Duodenal mucosa (tissue), 2 donors: ENCODE data around the gene EML1.

Experiments
- H3K27ac ChIP-seq: one replicate; pipeline ENCODE4 v1.7.0; 2013; ENCODE audit warnings: low read depth, low read length
- H3K27me3 ChIP-seq, 2 donors: one replicate each; pipeline ENCODE4 v1.7.0; 2013; ENCODE audit warnings: low read length in 2 of 2, control low read depth in 1 of 2; ENCODE audit not compliant: insufficient read depth in 2 of 2, control insufficient read depth in 1 of 2
- H3K36me3 ChIP-seq, 2 donors: one replicate each; pipeline ENCODE4 v1.7.0; 2013; ENCODE audit warnings: low read length in 2 of 2, control low read depth in 1 of 2; ENCODE audit not compliant: insufficient read depth in 2 of 2, control insufficient read depth in 1 of 2
- H3K4me1 ChIP-seq, 2 donors: one replicate each; pipeline ENCODE4 v1.7.0; 2013; ENCODE audit warnings: low read length in 2 of 2, control low read depth in 1 of 2; ENCODE audit not compliant: insufficient read depth in 2 of 2, control insufficient read depth in 1 of 2
- H3K4me3 ChIP-seq, 2 donors: one replicate each; pipeline ENCODE4 v1.7.0; 2013; ENCODE audit warnings: low read length in 2 of 2, low read depth in 1 of 2
- H3K9ac ChIP-seq, 2 donors: one replicate each; pipeline ENCODE4 v1.7.0; 2013; ENCODE audit warnings: low read length in 2 of 2, low read depth in 1 of 2
- H3K9me3 ChIP-seq, 2 donors: one replicate each; pipeline ENCODE4 v1.7.0; 2013; ENCODE audit warnings: low read length in 2 of 2, control low read depth in 1 of 2; ENCODE audit not compliant: control insufficient read depth in 1 of 2

The EML1 gene

GRCh38 chr14:99907761-99908652, 114.8 kb downstream of the EML1 start:
- Histone ChIP-seq H3K27ac (no peak overlapping the region), H3K36me3 (no peaks in the 10 kb centered on the region), H3K9me3 (no peaks in the 10 kb centered on the region), H3K4me1 (no peaks in the 10 kb centered on the region), H3K4me3 (no peak overlapping the region), H3K9ac (no peak overlapping the region), H3K27me3 (no peaks in the 10 kb centered on the region)

GRCh38 chr14:99908653-99909250, 115.5 kb downstream of the EML1 start:
- Histone ChIP-seq H3K36me3 (no peaks in the 10 kb centered on the region), H3K27me3 (no peaks in the 10 kb centered on the region), H3K4me1 (no peaks in the 10 kb centered on the region), H3K9me3 (no peaks in the 10 kb centered on the region), H3K4me3 (no peak overlapping the region), H3K9ac (no peak overlapping the region), H3K27ac (no peak overlapping the region)

DNA sequence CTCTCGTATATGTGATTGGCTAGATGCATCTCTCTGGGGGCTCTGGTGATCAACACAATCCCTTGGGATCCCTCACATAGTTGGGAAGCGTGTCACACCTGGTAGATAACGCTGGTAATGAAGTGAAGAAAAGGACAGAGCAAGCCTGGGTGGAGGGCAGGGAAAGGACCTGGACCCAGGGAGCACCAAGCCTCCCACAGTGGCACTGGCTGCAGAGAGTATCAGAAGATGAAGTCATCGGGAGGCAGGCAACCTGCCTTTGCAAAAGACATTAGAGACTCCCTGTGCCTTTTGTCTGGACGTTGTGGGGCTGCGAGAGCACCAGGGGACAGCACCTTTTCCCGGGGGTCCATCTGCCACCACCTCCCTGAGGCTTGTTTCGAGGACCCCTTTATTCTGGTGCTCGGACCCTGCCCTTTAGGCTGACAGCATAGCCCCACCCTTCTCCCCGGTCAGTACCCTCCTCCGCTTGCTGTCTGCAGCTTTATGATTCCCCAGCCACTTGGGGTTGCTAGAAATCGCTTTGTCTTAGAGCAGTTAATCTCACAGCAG, 116.4 kb downstream of the EML1 start:
- no peaks in the 10 kb centered on the region for H3K36me3 ChIP-seq

DNA sequence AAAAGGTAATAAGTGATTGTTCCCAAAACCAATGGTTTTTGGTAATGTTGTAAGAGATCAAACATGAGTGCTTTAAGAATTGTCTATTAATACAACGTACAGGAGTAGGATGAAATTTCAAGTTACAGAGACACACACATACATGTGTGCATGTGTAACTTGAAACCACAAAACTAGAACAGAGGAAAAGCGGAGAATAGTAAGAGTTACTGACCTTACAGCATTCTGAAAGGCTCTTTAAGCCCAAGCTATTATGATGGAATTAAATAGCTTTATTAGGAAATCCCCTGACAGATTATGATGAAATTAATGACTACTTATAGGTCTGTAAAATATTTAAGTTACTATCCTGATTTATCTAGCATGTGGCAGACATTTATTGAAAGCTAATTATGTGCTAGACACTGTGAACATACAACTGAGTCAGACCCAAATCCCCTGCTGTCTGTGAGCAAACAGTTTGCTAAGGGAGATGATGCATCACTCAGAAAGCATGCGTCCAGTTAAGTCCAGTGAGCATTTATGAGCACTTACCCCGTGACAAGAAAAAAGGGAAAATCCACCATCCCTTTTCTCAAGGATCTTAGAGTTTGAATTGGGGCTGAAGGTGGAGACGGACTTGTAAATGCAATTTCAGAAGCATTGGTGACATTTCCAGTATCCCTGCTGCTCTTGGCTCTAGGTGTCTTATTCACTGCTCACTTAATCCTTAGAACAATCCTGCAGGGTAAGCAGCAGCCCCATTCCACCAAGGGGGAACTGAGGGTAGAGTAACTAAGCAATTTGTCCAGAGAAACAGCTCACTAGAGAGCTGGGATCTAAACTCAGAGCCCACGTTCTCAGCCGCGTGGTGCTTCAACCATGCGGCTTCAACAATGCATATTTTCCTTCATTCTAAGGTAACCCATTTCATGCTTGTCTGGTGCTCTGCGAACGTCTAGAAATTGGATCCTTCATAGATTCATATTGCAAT, 117.4 kb downstream of the EML1 start:
- H3K9me3 ChIP-seq = no peaks in the 10 kb centered on the region
- H3K4me1 ChIP-seq = no peaks in the 10 kb centered on the region
- H3K4me3 ChIP-seq = no peak overlapping the region
- no peaks in the 10 kb centered on the region for H3K36me3 ChIP-seq
- H3K27me3 ChIP-seq = no peaks in the 10 kb centered on the region
- no peak overlapping the region for H3K9ac ChIP-seq
- no peak overlapping the region for H3K27ac ChIP-seq

More for the DNA sequence above, 116.4 kb downstream of the EML1 start:
- no peaks in the 10 kb centered on the region for H3K9me3 ChIP-seq
- H3K4me3 ChIP-seq = no peak overlapping the region
- H3K9ac ChIP-seq = no peak overlapping the region
- no peak overlapping the region for H3K27ac ChIP-seq
- H3K4me1 ChIP-seq = no peaks in the 10 kb centered on the region
- H3K27me3 ChIP-seq = no peaks in the 10 kb centered on the region

- Histone ChIP-seq H3K27me3 (no peaks in the 10 kb centered on the region), H3K36me3 (no peaks in the 10 kb centered on the region), H3K4me1 (no peaks in the 10 kb centered on the region), H3K4me3 (no peak overlapping the region), H3K9me3 (no peaks in the 10 kb centered on the region), H3K9ac (no peak overlapping the region), H3K27ac (no peak overlapping the region)
Observed at GRCh38 chr14:99915305-99916090, 122.3 kb downstream of the EML1 start.

- H3K9me3 ChIP-seq = no peaks in the 10 kb centered on the region
Observed at GRCh38 chr14:99916091-99916383, 122.8 kb downstream of the EML1 start.

DNA sequence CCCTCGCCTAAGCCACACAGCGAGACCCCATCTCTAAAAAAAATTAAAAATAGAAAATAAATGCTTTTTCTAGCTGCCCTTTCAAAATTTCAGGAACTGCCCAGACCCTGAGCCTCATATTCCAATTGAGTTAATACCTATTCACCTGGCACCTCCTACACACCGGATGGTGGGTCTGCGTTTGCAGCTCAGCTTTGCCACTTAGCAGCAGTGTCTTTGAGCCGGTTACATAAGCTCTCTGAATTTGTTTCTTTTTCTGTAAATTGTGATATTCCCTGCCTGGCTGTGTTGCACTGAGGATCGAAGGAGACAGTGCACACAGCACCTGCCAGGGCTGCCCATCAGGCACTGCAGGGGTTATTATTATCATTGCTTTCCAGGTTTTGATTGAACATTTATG, 125.6 kb downstream of the EML1 start:
- H3K9me3 ChIP-seq = no peaks in the 10 kb centered on the region
- H3K27me3 ChIP-seq = no peaks in the 10 kb centered on the region
- no peak overlapping the region for H3K9ac ChIP-seq
- H3K4me1 ChIP-seq = no peaks in the 10 kb centered on the region
- H3K36me3 ChIP-seq = no peaks in the 10 kb centered on the region
- no peak overlapping the region for H3K27ac ChIP-seq
- no peak overlapping the region for H3K4me3 ChIP-seq

More at GRCh38 chr14:99916091-99916383, 122.8 kb downstream of the EML1 start:
- no peak overlapping the region for H3K27ac ChIP-seq
- H3K36me3 ChIP-seq = no peaks in the 10 kb centered on the region
- H3K9ac ChIP-seq = no peak overlapping the region
- H3K27me3 ChIP-seq = no peaks in the 10 kb centered on the region
- no peaks in the 10 kb centered on the region for H3K4me1 ChIP-seq
- H3K4me3 ChIP-seq = no peak overlapping the region

DNA sequence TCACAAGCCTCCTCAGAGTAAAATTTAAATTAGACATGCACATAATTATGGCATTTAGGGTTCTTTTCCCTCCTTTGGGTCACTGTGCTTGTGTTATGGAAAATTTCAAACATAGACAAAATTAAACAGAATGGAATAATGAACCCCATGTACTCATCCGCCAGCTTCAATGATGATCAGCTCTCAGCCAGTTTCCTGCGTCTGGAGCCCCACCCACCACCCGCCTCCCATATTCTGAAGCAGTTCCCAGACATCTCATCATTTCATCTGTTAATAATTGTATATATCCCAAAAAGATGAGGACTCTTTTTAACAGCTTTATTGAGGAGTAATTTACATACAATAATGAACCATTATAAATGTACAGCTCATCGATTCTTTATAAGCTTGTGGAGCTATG, 128.2 kb downstream of the EML1 start:
- no peak overlapping the region for H3K27ac ChIP-seq
- H3K27me3 ChIP-seq = no peaks in the 10 kb centered on the region
- H3K9ac ChIP-seq = no peak overlapping the region
- H3K4me3 ChIP-seq = no peak overlapping the region
- peaks cover 0 to 8% of the 10 kb centered on the region in 2 donors for H3K4me1 ChIP-seq
- no peaks in the 10 kb centered on the region for H3K9me3 ChIP-seq
- H3K36me3 ChIP-seq = no peaks in the 10 kb centered on the region

GRCh38 chr14:99924379-99924778, 131.2 kb downstream of the EML1 start:
- H3K27ac ChIP-seq = no peak overlapping the region
- no peaks in the 10 kb centered on the region for H3K9me3 ChIP-seq
- no peaks in the 10 kb centered on the region for H3K36me3 ChIP-seq
- no peak overlapping the region for H3K9ac ChIP-seq
- no peaks in the 10 kb centered on the region for H3K27me3 ChIP-seq
- H3K4me3 ChIP-seq = no peak overlapping the region
- H3K4me1 ChIP-seq = peaks cover 0 to 8% of the 10 kb centered on the region in 2 donors
